GM19452 (cell line): ENCODE results near the gene HDAC4.

ENCODE experiments used
- ATAC-seq: cut with Tn5 transposase; IDR thresholded peaks from one replicate; pipeline ENCODE4 v1.9.1; 2021; ENCODE audit not compliant: unreplicated experiment

Gene HDAC4

DNA sequence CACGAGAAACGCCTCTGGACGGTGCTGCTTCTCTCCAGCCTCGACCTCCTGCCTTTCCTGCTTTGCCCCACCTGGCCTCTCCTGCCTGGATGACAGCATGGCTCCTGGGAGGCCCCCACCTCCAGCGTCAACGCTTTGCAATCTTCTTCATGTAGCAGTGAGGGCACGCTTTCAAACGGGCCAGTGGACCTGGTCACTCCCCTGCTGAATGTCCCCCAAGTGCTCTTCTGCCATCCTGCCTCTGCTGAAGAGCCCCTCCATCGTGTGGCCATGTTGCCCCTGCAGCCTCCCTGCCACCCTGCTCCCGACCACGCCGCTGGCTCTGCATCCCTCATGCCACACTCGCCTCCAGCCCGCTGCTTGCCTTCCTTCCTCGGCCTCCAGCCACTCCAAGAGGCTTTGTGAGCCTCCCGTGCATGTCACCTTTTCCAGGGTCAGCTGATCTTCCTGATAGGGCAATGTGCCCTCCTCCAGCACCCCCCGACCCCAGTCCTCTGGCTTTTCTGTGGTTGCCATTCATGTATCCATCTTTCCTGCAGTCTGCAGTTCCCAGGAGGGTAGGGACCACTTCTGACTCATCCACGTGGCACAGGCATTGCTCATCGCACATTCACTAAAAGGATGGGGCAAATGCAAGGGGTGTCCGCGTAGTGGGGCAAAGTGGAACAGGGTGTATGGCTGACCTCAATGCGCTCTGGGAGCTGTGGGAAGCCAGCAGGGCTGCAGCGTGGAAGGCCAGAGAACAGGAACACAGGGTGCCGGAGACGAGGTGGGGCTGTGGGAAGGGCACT is 284.2 kb downstream of the HDAC4 start:
- no peak for ATAC-seq

- ATAC-seq = no peak
These were observed 285.2 kb downstream of the HDAC4 start for GRCh38 chr2:239115616-239116015.

GRCh38 chr2:239114616-239115265 is 286.1 kb downstream of the HDAC4 start:
- ATAC-seq = no peak

- ATAC-seq = no peak
These were observed 286.7 kb downstream of the HDAC4 start for GRCh38 chr2:239114119-239114581.

DNA sequence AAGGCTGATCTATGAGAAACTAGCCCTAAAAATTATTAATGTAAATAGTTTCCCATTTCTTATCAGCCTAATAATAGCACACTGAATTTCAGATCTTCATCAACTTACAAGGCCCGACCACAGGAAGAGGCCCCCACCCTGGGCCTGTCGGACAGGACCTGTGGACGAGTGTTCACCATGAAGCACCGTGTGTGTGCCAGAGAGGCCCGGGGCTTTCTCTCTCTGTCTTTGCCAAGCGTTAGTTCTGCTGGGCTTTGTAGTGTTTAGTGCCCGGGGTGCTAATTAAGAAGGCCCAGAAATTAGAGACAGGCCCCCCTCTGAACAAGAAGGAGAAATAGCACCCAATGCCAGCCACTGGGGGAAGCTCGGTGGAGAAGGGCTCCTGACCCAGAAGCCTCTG is 287.2 kb downstream of the HDAC4 start:
- ATAC-seq = no peak

- no peak for ATAC-seq
These were observed 287.6 kb downstream of the HDAC4 start for GRCh38 chr2:239113171-239113570.

DNA sequence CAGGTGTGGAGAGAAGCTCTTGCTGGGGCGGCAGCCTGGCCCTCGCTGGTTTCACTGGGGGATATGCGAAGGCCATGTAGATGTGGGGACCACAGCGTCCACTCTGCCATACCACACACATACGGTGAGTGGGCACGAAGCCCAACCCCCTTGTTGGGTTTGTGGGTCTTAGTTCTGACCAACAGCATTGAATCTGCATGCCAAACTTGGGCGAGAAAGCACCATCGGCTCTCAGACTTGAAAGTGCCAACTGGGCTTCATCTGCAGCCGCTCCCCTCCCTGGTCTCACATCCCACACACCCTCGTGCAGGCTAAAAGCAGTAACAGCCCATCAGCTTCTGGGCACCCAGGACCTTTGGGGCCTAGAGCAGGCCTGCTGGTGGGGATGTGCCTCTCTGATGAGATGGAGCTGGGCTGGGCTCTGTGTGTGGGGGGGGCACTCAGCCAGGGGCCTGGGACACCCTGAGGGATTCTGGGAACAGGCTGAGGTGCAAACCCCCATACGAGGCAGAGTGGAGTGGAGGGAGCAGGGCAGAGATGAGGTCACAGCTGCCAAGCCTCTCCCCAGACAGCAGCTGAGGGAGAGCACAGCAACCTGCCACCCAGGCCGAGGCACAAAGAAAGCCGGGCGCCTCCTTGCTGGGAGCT is 288.6 kb downstream of the HDAC4 start:
- no peak for ATAC-seq

DNA sequence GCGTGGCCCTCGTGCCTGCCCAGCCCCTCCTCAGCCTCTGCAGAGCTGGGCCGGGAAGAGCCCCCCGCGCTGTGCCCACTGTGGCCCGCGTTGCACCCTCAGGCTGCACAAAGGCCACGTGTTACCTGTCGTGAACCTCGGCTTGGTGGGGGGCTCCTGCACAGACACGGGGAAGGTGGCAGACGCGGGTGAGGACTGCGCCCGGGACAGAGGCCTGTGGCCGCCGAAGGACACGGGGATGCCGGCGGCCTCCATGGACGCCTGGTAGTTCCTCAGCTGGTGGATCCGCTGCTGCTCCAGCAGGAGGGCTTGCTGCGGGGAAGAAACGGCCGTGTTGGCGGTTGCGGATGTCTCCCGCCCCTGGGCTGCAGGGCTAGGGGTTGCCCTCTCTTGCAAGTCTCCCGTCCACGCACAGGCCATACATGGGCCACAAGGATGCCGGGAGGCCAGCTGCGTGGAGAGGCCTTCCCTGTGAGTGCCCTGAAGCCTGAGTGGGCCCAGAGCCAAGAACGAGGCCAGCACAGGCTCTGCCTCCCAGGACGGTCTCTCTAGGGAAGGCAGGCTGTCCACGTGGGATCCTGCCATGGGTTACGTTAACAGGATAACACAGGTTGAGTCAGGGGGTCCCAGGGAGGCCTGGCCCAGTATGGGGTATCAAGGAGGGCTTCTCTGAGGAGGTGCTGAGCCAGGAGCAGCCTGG is 289.3 kb downstream of the HDAC4 start:
- no peak for ATAC-seq

DNA sequence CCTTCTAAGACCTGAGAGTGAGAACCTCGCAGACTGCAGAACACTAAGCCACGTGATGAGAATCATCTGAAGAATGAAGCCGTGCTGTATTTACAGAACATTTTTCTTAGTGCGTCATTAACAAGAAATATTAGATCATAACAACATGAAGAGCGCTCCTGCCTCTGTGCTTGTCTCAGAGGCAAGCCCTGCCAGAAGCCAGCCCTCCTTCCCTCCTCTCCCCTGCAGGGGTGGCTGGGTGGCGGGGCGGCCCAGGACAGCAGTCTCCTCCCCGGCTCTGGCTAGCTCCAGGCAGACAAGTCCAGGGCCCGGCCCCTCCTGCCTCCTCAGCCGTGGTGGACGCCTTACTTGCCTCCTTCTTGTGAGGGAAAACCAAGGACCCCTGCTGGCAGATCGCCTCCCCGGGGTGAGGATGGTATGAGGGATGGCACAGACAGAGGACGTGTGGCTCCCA is 290.2 kb downstream of the HDAC4 start:
- no peak for ATAC-seq

DNA sequence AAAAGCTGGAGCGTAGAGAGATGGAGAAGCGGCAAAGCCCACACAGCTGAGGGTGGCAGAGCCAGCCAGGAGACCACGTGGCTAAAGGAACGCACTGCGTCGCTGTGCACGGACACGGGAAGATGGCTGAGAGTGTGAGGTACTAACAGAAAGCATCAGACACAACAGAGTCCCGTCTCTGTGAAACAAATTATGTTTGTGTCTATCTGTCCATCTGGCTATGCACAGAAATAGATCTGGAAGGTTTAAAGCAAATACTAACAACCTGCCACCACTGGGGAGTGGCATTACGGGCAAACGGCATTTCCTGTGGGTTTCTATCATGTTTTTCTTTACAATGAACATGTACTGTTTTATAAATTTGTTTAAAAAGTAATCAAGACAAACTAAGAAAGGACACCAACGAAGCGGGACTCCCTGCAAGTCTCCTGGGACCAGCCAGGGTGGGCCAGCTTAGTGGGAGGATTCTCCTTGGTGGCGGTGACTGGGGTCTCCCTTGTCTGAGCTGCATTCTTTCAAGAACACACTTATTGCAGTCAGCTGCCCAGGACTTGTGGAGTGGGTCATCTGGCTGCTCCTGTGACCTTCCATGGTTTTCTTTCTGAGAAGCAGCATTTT is 290.8 kb downstream of the HDAC4 start:
- ATAC-seq = no peak

GRCh38 chr2:239109041-239109927 is 291.5 kb downstream of the HDAC4 start:
- no peak for ATAC-seq

GRCh38 chr2:239108459-239108858 is 292.4 kb downstream of the HDAC4 start:
- ATAC-seq = no peak

DNA sequence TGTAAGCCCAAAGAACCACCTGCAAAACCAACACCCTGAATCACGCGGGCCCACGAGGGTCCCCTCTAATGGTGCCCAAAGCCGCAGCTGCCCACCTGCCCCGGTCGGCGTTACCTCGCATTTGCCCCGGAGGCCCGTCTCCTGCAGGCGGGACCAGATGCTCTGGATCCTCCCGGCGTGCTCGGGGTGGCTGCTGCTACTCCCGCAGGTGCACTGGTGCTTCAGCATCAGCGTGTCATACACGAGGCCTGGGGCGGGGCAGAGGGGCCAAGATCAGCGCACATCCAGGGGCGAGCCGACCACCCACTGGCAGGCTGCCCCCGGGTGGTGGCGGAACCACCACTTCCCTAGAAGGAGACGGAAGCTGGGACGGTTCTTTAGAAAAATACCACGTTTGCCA is 292.9 kb downstream of the HDAC4 start:
- ATAC-seq = no peak

DNA sequence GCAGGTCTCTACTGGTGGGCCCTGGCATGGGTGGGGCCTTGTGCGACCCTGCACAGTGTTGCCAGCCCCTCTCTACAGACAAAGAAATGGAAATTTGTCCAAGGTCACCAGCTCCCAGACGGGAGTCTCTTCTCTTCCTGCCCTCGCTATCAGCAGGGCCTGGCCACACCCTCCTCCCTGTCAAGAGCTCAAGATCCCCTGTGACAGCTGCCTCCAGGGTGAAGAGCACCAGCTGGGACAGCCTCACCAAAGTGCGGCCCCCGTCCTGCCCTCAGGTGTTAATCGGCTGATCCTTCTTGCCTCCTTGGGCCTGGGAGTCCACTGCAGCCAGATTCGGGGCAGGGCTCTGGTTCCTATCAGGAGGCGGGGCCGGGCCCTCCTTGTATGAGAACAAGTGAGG is 293.9 kb downstream of the HDAC4 start:
- ATAC-seq = no peak

DNA sequence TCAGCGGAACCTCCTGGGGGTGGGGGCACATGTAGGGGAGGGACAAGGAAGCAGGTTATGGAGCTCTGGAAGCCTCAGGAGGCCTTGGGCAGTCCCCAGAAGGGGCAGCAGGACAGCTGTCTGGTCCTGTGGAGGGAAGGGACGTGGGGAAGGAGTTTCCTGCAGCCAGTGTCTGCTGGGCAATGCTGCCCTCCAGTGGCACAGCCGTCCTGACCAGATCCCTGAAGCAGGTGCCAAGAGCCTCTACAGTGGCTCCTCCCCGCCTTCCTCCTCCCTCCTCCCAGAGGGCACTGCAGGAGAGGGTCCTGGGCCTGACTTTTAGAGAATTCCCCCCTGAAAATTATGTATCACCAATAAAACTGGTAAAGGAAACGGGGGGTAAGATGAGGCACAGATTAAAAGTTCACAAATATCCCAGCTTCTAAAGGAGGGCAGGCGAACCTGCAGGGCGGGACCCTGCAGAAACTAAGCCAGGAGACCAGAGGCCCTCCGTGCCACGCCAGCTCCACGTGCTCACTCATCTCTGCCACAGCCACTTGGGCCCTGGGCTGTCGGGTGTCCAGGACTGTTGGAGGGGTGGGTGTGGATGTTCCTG is 294.4 kb downstream of the HDAC4 start:
- ATAC-seq = no peak

GRCh38 chr2:239105234-239105633 is 295.6 kb downstream of the HDAC4 start:
- ATAC-seq = no peak

DNA sequence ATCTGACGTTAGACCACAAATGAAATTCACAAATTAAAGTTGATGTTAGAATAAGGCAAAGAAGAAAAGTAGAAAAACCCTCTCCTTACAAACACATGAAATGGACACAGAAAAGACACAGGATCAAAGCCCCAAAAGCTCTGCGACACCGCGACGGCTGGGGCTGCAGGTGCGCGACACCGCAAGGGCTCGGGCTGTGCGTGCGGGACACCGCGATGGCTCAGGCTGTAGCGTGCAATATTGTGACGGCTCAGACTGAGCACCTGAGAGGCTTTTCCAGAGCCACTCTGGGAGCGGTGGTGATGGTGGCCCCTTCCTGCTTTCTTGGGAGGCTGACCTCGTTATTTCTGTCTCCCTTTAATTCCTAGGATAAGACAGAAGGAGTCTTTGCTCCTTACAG is 296.0 kb downstream of the HDAC4 start:
- no peak for ATAC-seq

DNA sequence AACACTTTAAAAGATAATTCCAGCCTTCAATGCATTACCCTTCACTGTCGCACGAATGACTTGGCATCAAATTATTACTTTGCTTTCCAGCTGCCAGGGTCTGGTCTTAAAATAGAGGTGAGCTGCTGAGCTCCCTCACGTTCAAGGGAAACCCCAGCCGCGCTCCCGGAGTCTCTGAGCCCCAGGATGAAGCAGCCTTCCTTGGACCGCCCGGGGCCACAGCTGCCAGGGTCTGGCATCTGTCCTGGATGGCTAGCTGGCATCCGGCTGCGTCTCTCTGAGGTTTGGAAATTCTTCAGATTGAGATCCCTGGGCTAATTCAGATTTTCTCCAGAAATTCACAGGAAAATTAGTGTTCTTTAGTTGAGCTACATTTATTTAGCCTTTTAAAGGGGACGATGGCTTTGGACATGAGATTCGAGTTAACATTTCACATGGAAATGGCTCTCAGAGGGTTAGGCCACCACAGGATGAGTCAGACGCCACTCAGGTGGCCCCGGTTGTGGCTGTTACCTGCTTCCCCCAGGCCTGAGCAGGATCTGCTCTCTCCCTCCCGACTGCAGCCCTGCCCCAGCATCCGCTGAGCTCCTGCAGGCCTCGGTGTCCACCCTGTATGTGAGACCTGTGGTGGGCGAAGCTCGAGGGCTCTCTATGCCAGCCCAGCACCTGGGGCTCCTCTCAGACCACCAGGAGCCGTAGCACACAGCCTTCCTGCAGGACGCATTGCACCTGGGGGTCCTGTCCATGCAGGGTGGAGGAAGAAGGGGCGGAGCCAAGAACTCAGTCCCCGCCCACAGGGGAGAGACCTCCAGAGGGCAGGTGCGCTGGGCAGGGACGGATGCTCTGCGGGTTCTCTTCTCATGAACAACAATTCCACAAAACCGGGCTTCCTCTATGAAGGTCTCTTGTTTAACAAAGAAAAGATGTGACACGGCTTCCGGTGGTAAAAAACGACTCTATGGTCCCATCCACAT is 297.4 kb downstream of the HDAC4 start:
- ATAC-seq = no peak
